ENCODE measurements around the gene BRD1. TPM values are rescaled to one million over a fixed set of nuclear protein-coding genes. Genes with fewer than 3 reads are reported as not detected.

BRD1 gene
- total and polyA plus RNA-seq, 7 donors, result 7.9 to 22.9 (median 16.9) TPM

- Histone ChIP-seq H3K9me3 (no peaks in the 10 kb centered on the region), H3K27me3 (ENCODE audit: insufficient read depth in 3 of 3, low read length in 2 of 3) (no peaks in the 10 kb centered on the region), H3K36me3 (ENCODE audit: insufficient read depth in 1 of 2, low read depth in 1 of 2) (peaks cover 0 to 25% of the 10 kb centered on the region in 2 donors), H3K4me3 (no peak overlapping the region), H3K27ac (peak overlapping the region; percentile 48), H3K4me1 (peaks cover 49% of the 10 kb centered on the region)
- TF ChIP-seq, protein P1, sequence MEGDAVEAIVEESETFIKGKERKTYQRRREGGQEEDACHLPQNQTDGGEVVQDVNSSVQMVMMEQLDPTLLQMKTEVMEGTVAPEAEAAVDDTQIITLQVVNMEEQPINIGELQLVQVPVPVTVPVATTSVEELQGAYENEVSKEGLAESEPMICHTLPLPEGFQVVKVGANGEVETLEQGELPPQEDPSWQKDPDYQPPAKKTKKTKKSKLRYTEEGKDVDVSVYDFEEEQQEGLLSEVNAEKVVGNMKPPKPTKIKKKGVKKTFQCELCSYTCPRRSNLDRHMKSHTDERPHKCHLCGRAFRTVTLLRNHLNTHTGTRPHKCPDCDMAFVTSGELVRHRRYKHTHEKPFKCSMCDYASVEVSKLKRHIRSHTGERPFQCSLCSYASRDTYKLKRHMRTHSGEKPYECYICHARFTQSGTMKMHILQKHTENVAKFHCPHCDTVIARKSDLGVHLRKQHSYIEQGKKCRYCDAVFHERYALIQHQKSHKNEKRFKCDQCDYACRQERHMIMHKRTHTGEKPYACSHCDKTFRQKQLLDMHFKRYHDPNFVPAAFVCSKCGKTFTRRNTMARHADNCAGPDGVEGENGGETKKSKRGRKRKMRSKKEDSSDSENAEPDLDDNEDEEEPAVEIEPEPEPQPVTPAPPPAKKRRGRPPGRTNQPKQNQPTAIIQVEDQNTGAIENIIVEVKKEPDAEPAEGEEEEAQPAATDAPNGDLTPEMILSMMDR (IDR thresholded peaks at IDR 0.05), result no peak
- 32 to 48% (median 35%) methylated on average over 19 of the region's 19 CpGs for WGBS, 3 donors
- peak; percentile 20 to 80 for DNase-seq
- intact Hi-C loops (cut with DNase I), result loop anchor here (5.0 kb wide), 2 partner anchors 36 to 41 kb away; partner anchors contain the start of gene BRD1 (in 1 of the 2)
- ATAC-seq, result peak; percentile 71 to 86 (median 78)
These were observed 41.7 kb downstream of the BRD1 start for GRCh38 chr22:49785841-49786471.

DNA sequence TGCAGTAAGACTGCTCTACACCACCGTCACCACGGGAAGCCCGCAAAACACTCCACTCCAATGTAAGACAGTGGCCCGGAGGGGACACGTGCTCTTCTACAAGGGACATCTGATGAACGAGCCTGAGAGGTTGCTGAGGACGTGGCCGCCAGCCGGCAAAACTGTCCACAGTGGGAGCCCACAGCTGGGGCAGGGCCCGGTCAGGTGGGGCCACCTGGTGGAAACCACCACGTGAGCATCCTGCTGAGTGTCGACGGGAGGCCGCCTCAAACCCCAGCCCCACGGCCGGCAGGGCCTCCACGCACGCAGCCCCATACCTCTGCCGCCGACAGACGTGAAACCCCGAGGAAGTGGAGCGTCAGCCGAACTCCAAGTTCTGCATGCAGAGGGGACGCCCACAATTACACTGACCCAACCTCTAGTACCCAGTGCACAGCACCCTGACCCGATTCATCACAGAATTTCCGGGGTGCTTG lies 42.6 kb downstream of the BRD1 start:
- TF ChIP-seq, protein P1 (IDR thresholded peaks at IDR 0.05), result no peak
- intact Hi-C loops (cut with DNase I), result loop anchor here (5.0 kb wide), 2 partner anchors 37 to 42 kb away; partner anchors contain the start of gene BRD1 (in 1 of the 2)
- Histone ChIP-seq H3K9me3 (no peaks in the 10 kb centered on the region), H3K4me3 (no peak overlapping the region), H3K27ac (peak overlapping the region; percentile 48), H3K36me3 (ENCODE audit: insufficient read depth in 1 of 2, low read depth in 1 of 2) (peaks cover 0 to 25% of the 10 kb centered on the region in 2 donors), H3K4me1 (peaks cover 48% of the 10 kb centered on the region), H3K27me3 (ENCODE audit: insufficient read depth in 3 of 3, low read length in 2 of 3) (no peaks in the 10 kb centered on the region)
- 89 to 93% (median 90%) methylated on average over 27 of the region's 27 CpGs for WGBS, 3 donors
- no peak for ATAC-seq
- DNase-seq, result peak; percentile 13 to 39

GRCh38 chr22:49784630-49784971 lies 43.1 kb downstream of the BRD1 start:
- Histone ChIP-seq H3K9me3 (no peaks in the 10 kb centered on the region), H3K36me3 (ENCODE audit: insufficient read depth in 1 of 2, low read depth in 1 of 2) (peaks cover 0 to 25% of the 10 kb centered on the region in 2 donors), H3K4me1 (peaks cover 48% of the 10 kb centered on the region), H3K27ac (peak overlapping the region; percentile 48), H3K27me3 (ENCODE audit: insufficient read depth in 3 of 3, low read length in 2 of 3) (no peaks in the 10 kb centered on the region), H3K4me3 (no peak overlapping the region)
- intact Hi-C loops (cut with DNase I), result no loop called here
- TF ChIP-seq, protein P1 (IDR thresholded peaks at IDR 0.05), result no peak
- no peak for ATAC-seq
- 83 to 88% (median 86%) methylated on average over 15 of the region's 15 CpGs for WGBS, 3 donors
- no peak for DNase-seq

GRCh38 chr22:49783926-49784629 lies 43.6 kb downstream of the BRD1 start:
- Histone ChIP-seq H3K9me3 (no peaks in the 10 kb centered on the region), H3K4me1 (peaks cover 48% of the 10 kb centered on the region), H3K4me3 (no peak overlapping the region), H3K36me3 (ENCODE audit: insufficient read depth in 1 of 2, low read depth in 1 of 2) (peaks cover 0 to 26% of the 10 kb centered on the region in 2 donors), H3K27ac (no peak overlapping the region), H3K27me3 (ENCODE audit: insufficient read depth in 3 of 3, low read length in 2 of 3) (no peaks in the 10 kb centered on the region)
- ATAC-seq (no peak), DNase-seq (peak; percentile 10 to 45)
- intact Hi-C loops (cut with DNase I), result no loop called here
- TF ChIP-seq, protein P1 (IDR thresholded peaks at IDR 0.05), result no peak
- WGBS, 3 donors, result 85 to 86% (median 86%) methylated on average over 46 to 47 of the region's 47 CpGs
